A549 (cell line): ENCODE results near the gene LITAFD.

Experiments used
- CBX8 ChIP-seq: fragments of 200-600 bp; sonication (generic); IDR thresholded peaks from 2 replicates; pipeline ENCODE4 v1.6.1; 2016
- FOSL2 ChIP-seq, 2 experiments: fragments of 450-650 bp in 1 of 2; fragments of >200 bp in 1 of 2; sonication (Bioruptor Twin) in 1 of 2; formaldehyde crosslinking; IDR thresholded peaks; 2 replicates each; pipeline versions ENCODE4 v1.5.0 to v1.6.1; 2016 to 2020; ENCODE audit warnings: mild to moderate bottlenecking in 1 of 2, moderate library complexity in 1 of 2
- HOXA7 ChIP-seq: fragments of 250-450 bp; sonication (Bioruptor Pico); IDR thresholded peaks from 2 replicates; pipeline ENCODE4 v1.5.0; 2020; ENCODE audit warnings: mild to moderate bottlenecking, moderate library complexity
- MAFK ChIP-seq: fragments of 450-650 bp; IDR thresholded peaks from 2 replicates; pipeline ENCODE4 v1.6.1; 2014; ENCODE audit not compliant: partially characterized antibody
- POLR2A ChIP-seq: IDR thresholded peaks from 2 replicates; pipeline ENCODE4 v1.6.1; 2012; ENCODE audit warnings: mild to moderate bottlenecking, low read length
- RAD21 ChIP-seq, 2 experiments: fragments of >200 bp in 1 of 2; sonication (Bioruptor Twin) in 1 of 2; formaldehyde crosslinking in 1 of 2; IDR thresholded peaks in 1 of 2; conservative IDR thresholded peaks in 1 of 2; 2 replicates in 1 of 2; 3 replicates in 1 of 2; pipeline ENCODE4 v1.6.1; 2012 to 2018; ENCODE audit warnings: inconsistent platforms in 1 of 2
- RCOR1 ChIP-seq: fragments of 150-350 bp; IDR thresholded peaks from 2 replicates; pipeline ENCODE4 v1.6.1; 2014; ENCODE audit warnings: antibody characterized with exemption, low read length, low read depth
- RFX5 ChIP-seq: fragments of 450-650 bp; IDR thresholded peaks from 2 replicates; pipeline ENCODE4 v1.7.1; 2014; ENCODE audit warnings: antibody characterized with exemption, mild to moderate bottlenecking, moderate library complexity
- SMC3 ChIP-seq: fragments of >200 bp; sonication (Bioruptor Twin); formaldehyde crosslinking; IDR thresholded peaks from 3 replicates; pipeline ENCODE4 v1.6.1; 2018; ENCODE audit warnings: inconsistent platforms
- TF ChIP-seq, protein P1 (sequence below): IDR thresholded peaks from 2 replicates; pipeline ENCODE4 v1.6.1; 2012
- TF ChIP-seq, protein P2 (sequence below): fragments of >200 bp; sonication (Bioruptor Twin); formaldehyde crosslinking; IDR thresholded peaks from 3 replicates; pipeline ENCODE4 v1.5.1; 2016

DNA sequence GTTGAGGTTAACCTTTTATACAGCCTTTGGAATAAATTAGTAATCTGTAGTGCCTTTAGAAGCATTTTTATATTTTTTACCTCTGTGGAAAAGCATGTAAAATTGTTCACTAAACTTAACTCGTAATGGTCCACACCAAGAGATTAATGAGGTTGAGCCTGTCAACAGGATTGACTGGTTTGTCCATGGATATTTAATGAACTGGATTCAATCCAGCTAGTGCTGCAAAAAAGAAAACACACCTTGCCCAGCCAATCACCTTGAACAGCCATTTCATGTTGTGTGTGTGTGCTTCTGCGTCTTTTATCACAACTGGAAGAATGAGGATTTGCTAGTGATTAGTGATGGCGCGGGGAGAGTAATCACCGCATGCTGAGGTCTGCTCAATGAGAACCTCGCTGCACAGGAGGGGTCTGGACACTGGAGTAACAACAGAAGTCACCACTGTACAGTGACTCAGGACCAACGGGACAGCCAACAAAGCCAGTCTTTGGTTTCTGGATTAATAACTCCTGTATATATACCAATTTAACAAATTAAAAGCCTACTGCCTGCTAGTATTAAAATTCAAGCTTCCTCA, 33.7 kb downstream of the LITAFD start:
- TF ChIP-seq FOSL2 (IDR thresholded peaks at IDR 0.05) (no peak), FOSL2 (CRISPR knock-in tag; IDR thresholded peaks at IDR 0.05) (no peak), RCOR1 (no peak), RAD21 (conservative IDR thresholded peaks at IDR 0.05 in 1 of 2, IDR thresholded peaks at IDR 0.05 in 1 of 2) (no peak), HOXA7 (CRISPR knock-in tag) (no peak), SMC3 (no peak), CBX8 (no peak), RFX5 (no peak), POLR2A (no peak), MAFK (no peak)
- TF ChIP-seq, protein P1, sequence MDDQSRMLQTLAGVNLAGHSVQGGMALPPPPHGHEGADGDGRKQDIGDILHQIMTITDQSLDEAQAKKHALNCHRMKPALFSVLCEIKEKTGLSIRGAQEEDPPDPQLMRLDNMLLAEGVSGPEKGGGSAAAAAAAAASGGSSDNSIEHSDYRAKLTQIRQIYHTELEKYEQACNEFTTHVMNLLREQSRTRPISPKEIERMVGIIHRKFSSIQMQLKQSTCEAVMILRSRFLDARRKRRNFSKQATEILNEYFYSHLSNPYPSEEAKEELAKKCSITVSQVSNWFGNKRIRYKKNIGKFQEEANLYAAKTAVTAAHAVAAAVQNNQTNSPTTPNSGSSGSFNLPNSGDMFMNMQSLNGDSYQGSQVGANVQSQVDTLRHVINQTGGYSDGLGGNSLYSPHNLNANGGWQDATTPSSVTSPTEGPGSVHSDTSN = no peak
- TF ChIP-seq, protein P2, sequence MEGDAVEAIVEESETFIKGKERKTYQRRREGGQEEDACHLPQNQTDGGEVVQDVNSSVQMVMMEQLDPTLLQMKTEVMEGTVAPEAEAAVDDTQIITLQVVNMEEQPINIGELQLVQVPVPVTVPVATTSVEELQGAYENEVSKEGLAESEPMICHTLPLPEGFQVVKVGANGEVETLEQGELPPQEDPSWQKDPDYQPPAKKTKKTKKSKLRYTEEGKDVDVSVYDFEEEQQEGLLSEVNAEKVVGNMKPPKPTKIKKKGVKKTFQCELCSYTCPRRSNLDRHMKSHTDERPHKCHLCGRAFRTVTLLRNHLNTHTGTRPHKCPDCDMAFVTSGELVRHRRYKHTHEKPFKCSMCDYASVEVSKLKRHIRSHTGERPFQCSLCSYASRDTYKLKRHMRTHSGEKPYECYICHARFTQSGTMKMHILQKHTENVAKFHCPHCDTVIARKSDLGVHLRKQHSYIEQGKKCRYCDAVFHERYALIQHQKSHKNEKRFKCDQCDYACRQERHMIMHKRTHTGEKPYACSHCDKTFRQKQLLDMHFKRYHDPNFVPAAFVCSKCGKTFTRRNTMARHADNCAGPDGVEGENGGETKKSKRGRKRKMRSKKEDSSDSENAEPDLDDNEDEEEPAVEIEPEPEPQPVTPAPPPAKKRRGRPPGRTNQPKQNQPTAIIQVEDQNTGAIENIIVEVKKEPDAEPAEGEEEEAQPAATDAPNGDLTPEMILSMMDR = no peak
